GM18498 (cell line): ENCODE measurements around the gene IGF1.
A peak's percentile ranks its signal among the peaks of the same experiment; 100 is the strongest.

Source experiments
- ATAC-seq: cut with Tn5 transposase; IDR thresholded peaks from one replicate; pipeline ENCODE4 v1.9.1; 2021; ENCODE audit warnings: mild to moderate bottlenecking, moderate library complexity; ENCODE audit not compliant: unreplicated experiment

Gene IGF1

GRCh38 chr12:102498471-102498870, 18.1 kb upstream of the IGF1 start:
- ATAC-seq: no peak

- no peak for ATAC-seq
Observed at GRCh38 chr12:102497743-102498142, 17.4 kb upstream of the IGF1 start.

GRCh38 chr12:102496591-102496990, 16.2 kb upstream of the IGF1 start:
- ATAC-seq: no peak

- ATAC-seq: no peak
Observed at GRCh38 chr12:102487226-102487625, 6.9 kb upstream of the IGF1 start.

GRCh38 chr12:102486153-102486552, 5.8 kb upstream of the IGF1 start:
- ATAC-seq: no peak

- peak; percentile 63 for ATAC-seq
Observed at GRCh38 chr12:102484428-102484958, 4.1 kb upstream of the IGF1 start.

- peak; percentile 25 for ATAC-seq
Observed at GRCh38 chr12:102484017-102484416, 3.7 kb upstream of the IGF1 start.

- peak; percentile 64 for ATAC-seq
Observed at GRCh38 chr12:102483466-102483865, 3.1 kb upstream of the IGF1 start.

GRCh38 chr12:102481705-102482425, 1.5 kb upstream of the IGF1 start:
- no peak for ATAC-seq

GRCh38 chr12:102479939-102480338, 424 bp downstream of the IGF1 start:
- no peak for ATAC-seq

GRCh38 chr12:102479099-102479885, 1.1 kb downstream of the IGF1 start:
- ATAC-seq: peak; percentile 43

GRCh38 chr12:102478405-102479098, 1.8 kb downstream of the IGF1 start:
- ATAC-seq: peak; percentile 64

- ATAC-seq: no peak
Observed at GRCh38 chr12:102475355-102475754, 5.0 kb downstream of the IGF1 start.

GRCh38 chr12:102474438-102475064, 5.8 kb downstream of the IGF1 start:
- ATAC-seq: no peak

- no peak for ATAC-seq
Observed at GRCh38 chr12:102472496-102472895, 7.9 kb downstream of the IGF1 start.

- ATAC-seq: no peak
Observed at GRCh38 chr12:102471556-102471955, 8.8 kb downstream of the IGF1 start.

GRCh38 chr12:102470945-102471344, 9.4 kb downstream of the IGF1 start:
- no peak for ATAC-seq

- ATAC-seq: no peak
Observed at GRCh38 chr12:102468261-102468915, 12.0 kb downstream of the IGF1 start.

- ATAC-seq: no peak
Observed at GRCh38 chr12:102465762-102466560, 14.4 kb downstream of the IGF1 start.
